NCI-H2081 (cell line): ENCODE results near the gene WNT5B.

Experiments used
- DNase-seq, 2 experiments: peaks; one replicate each; lab custom pipeline; 2025; lab: John Stamatoyannopoulos, UW

WNT5B gene

GRCh38 chr12:1628666-1629337 lies at the start of gene WNT5B:
TSS of gene WNT5B (plus strand) at chr12:1629231. CDS start at chr12:1631355, 2,124 bp downstream.
- no peak for DNase-seq

DNA sequence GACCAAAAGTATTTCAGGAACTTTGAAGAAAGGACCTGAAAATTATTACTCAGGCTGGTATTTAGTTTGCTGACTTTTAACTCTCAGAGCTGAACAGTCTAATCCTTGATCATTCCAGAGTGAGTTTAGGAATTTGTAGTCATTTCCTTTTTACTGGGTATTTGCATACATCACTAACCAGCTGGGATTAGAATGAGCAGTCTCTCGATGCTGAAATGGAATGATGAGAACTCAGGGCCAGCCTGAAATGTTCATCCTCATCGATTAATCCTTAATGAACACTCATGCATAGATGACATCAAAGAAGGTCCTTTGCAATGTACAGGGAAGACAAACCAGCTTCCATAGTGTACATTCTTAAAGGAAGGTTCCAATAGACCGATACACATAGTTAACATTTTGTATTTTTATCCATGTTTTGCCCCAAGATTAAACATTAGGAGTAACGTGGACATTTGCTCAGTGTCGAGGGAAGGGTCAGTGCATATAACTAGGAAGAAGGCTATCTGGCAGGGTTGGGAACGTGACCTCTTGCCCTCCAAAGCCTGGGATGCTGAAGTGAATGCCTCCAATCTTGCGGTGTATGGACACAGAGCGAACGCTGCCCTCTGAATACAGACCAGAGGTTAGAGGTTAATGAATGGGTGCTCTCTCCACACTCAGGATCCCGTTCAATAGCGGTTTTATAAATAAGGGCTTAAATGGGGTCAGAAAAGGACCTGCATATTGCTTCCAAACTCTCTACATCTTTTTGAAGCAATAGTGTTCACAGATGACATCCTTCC lies 49.2 kb upstream of the WNT5B start:
- no peak for DNase-seq

DNA sequence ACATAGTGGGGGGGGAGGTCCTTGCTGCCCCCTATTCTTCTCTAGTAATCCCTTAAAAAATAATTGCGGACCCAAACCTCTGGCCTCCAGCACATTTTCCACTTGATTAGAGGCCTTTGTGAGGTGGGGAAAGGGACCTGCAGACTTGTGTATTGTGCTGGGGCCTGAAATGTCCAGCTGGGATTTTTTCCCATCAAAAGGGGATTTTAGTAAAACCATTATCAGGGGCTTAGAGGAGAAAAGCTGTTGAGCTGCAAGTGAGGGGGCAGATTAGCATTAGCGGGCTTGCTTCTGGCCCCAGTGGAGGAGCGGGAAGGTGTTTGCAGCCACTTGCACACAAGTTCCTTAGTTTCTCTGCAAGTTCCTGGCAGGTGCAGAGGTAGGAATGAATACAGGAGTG lies 48.5 kb upstream of the WNT5B start:
- DNase-seq, result no peak

GRCh38 chr12:1581973-1582708 lies 46.9 kb upstream of the WNT5B start:
- DNase-seq, result no peak

DNA sequence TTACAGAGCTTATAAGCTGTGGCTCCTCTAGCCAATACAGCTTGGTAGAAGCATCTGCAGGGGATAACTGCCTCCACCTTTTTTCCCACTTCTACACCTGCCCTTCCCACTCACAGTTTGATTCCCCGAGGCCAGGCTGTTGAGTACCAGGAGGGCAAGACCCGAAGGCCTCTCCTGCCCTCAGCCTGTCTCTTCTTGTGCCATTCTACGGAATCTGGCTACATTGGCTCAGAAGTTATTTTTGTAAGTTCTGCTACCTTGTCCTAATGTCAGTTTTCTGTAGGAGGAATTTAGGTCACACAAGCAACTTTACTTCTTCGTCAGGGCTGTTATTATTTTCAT lies 46.4 kb upstream of the WNT5B start:
- DNase-seq, result no peak

DNA sequence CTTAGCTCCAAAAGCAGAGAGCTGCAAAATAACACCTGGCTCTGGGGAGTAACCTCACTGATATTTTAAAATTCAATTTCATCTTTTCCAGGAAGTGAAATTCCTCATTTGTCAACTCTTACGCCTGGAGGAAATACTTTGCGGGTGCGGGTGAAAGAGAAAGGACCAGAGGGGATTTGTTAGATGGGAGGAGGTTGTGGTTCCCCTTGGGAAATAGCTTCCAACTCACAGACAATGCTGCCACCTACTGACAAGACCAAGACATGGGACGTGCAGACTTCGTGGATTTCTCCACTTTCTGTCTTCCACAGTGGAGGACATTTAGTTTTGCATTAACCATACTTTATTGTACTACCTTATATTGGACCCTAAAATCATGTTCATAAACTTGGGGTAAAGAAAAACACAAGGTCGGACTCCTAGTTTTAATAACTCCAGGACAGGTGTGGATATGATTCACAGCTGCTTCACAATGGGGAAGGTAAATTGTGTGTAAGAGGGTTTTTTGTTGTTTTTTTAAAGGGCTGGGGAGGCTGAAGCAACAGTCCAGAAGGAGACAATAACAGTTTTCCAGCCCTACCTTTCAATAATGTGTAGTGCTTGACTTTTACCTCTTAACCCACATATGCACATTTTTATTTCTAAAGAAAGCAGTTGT lies 45.5 kb upstream of the WNT5B start:
- peak; percentile 81 to 85 for DNase-seq

DNA sequence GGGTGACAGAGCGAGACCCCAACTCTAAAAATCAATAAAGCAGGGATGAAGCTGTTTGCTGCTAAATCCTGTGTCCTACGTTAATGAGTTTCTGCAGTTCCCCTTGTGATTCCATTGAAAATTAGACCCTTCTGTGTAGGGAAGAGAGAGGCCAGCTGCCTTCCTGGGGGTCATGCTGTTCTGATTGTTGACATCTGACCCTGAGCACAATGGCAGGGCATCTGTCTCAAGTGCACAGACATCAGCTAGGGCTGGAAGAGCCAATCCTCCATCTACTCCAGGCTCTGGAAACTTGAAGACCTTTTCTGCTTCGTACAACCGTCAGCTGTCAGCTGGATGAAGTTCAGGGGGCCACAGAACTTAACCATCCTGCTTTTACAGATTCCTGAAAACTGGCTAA lies 44.7 kb upstream of the WNT5B start:
- no peak for DNase-seq

- no peak for DNase-seq
These were observed 41.0 kb upstream of the WNT5B start for GRCh38 chr12:1587927-1588574.

- DNase-seq, result no peak
These were observed 40.5 kb upstream of the WNT5B start for GRCh38 chr12:1588575-1588947.

GRCh38 chr12:1590221-1590979 lies 38.6 kb upstream of the WNT5B start:
- no peak for DNase-seq

DNA sequence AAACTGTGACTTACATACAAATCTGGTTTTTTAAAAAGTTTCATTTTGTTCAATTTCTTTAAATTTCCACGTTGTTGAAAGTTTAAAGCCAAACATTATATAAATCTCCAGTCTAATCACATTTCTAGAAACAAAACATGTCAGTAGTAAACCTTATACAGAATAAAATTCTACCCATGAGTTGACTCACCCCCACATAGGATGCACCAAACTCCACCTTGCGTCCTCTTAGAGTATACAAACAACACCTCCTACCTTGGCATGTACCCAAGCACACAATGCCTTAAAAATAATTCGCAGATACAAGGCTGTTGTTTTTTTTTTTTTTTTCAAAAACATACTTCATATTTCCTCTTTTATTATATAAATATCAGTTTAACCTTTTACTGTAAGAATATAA lies 38.0 kb upstream of the WNT5B start:
- DNase-seq, result peak; percentile 32 to 33

DNA sequence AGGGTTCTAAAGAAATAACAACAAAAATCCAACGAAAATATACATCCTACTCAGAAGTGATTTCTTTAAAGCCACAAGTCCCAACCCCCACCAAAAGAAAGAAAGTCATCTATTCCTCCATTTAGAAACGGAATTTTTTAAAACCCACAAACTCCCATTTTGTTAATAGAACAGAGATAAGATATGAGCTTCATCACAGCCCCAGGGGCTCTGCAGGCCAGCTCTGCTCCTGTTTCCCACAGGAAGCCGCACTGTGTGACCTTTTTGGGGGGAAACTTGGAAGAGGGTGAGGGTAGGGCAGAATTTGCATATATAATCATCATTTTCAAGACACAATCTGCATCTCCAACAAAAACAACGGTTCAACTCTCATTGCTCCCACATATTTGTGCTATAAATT lies 37.5 kb upstream of the WNT5B start:
- no peak for DNase-seq

- DNase-seq, result peak; percentile 64 to 78
These were observed 36.4 kb upstream of the WNT5B start for GRCh38 chr12:1592444-1593173.

GRCh38 chr12:1593174-1594005 lies 35.6 kb upstream of the WNT5B start:
- peak; percentile 43 to 69 for DNase-seq

- peak in 1 of 2 experiments; percentile 71 for DNase-seq
These were observed 35.1 kb upstream of the WNT5B start for GRCh38 chr12:1594006-1594260.

DNA sequence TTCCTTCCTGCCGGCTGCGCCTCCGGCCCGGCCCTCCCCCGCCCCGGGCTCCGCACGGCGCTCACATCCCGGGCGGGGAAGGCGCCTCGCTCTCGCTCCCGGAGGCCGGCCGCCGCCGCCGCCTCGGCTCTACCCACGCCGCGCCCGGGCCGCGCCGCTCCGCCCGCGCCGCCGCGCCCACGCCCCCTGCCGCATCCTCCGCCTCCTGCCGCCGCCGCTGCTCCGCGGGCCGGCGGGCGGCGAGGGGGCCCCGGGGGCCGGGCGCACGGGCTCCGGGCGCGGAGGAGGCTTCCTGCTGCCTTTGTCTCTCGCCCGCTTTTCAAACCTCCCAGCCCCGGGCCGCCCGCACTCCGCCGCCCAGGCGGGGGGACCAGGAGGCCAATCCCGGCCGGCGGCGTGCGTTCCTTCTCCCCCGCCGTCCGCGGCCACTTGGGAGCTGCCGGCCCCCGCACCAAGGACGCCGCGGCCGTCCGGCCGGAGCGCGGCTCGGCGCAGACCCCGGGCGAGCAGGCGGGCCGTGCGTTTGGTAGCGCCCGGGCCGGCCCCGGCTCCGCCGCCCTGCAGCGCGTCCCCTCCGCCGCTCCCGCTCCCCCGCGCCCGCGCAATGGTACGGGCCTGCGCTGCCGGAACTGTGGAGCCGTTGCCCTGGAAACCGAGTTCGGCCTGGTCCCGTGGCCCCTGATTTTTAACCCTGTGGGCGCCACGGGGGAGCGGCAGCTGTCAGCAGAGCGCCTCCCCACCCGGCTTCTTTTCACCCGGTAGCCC lies 34.6 kb upstream of the WNT5B start, which contains the start of gene FBXL14:
Gene FBXL14 (minus strand): TSS at position 321 of the 765 bp plus-strand sequence. CDS start 515 bp downstream, outside the sequence.
- DNase-seq, result peak; percentile 86 to 95

DNA sequence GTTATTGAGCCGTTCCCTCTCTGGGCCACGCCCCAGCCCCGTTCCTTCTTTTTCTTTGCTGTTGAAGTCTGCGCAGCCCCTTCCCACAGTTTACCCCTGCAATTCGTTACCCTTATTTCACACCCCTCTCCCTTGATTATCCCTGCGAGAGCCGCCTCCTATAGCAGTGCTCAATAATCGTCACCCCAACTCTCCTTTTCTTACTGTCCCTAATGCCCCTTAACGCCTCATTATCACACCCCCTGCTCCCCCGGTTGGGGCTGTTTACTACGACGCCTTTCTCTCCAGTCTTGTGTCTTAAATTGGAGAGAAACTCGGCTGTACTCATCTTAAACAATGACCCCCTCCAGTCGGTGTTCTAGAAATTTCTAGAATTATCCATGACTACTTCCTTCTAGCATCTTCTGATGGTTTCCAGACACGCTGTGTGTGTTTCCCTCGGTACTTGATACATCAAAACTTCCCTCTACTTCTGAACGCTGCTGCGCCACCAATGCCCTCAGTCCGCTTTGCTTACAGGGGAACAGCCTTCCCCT lies 33.9 kb upstream of the WNT5B start:
- DNase-seq, result no peak

DNA sequence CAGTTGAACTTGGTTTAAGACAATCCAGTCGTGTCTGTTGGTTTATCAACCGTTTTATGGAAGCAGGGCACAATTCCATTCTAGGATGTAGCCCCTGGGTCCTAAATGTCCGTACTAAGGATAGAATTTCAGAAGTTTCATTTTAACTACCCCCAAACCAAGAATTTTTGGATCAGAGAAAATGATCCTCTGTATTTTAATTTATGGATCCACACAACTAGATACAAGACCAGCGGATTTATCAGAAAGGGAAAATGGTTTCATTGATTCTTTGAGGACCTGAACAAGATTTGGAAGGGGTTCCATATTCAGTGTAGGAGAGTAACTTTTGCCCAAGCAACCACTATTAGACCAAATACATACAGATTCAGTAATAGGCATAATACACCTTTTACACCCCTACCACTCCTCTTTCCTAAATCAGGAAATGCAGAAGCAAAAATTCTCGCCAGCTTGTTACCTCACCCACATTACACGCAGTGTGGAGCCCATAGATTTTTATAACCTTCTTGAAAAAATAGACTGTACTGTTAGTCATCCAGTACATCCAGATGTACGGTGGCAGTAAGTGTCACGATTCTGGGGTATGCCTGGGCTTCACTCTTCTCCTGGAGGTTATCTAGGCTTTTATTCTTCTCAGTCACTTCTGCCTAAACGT lies 33.2 kb upstream of the WNT5B start:
- DNase-seq, result no peak
